Psoas muscle (tissue), 8 donors: ENCODE data around the gene IGSF21. TPM values are rescaled to one million over a fixed set of nuclear protein-coding genes. Genes with fewer than 3 reads are reported as not detected.

Experiments
- ATAC-seq, 4 donors: fragments of 200-7000 bp; cut with Tn5 transposase; one replicate each; pipeline ENCODE4 v1.9.1; 2020; ENCODE audit warnings: moderate library complexity in 3 of 4, mild to moderate bottlenecking in 2 of 4
- DNase-seq, 2 donors: peaks; one replicate each; pipeline ENCODE4 v3.0.0-alpha.2; 2020
- H3K27ac ChIP-seq: fragments of 200-600 bp; one replicate; pipeline ENCODE4 v1.8.0; 2022
- H3K27me3 ChIP-seq, 3 donors: fragments of 200-600 bp in 1 of 3; one replicate each; pipeline versions ENCODE4 v1.6.1 to v1.8.0; 2013 to 2022; ENCODE audit warnings: low read length in 2 of 3, mild to moderate bottlenecking in 2 of 3, moderate library complexity in 1 of 3; ENCODE audit not compliant: insufficient read depth in 3 of 3
- H3K36me3 ChIP-seq, 2 donors: fragments of 200-600 bp in 1 of 2; one replicate each; pipeline versions ENCODE4 v1.6.1 to v1.8.0; 2013 to 2022; ENCODE audit warnings: low read depth in 1 of 2, mild to moderate bottlenecking in 1 of 2, moderate library complexity in 1 of 2; ENCODE audit not compliant: insufficient read depth in 1 of 2
- H3K4me1 ChIP-seq: fragments of 200-600 bp; one replicate; pipeline ENCODE4 v1.8.0; 2022
- H3K4me3 ChIP-seq: fragments of 200-600 bp; one replicate; pipeline ENCODE4 v1.8.0; 2022; ENCODE audit warnings: mild to moderate bottlenecking
- H3K9me3 ChIP-seq: fragments of 200-600 bp; one replicate; pipeline ENCODE4 v1.8.0; 2022
- WGBS, 3 donors: extraction: QIAGEN DNeasy Blood & Tissue Kit; methylation state at CpG; one replicate each; pipeline versions ENCODE4 v1.1.6 to v1.1.7; 2013; 5-methylcytosine and 5-hydroxymethylcytosine counted together
- intact Hi-C, 2 donors: fragments of 100-400 bp; cut with DNase I; formaldehyde crosslinking; loops; one replicate each; pipeline versions ENCODE4 v1.11.0 to v1.14.2; 2022
- polyA plus RNA-seq, 3 donors: library from polyadenylated mRNA; stranded (reverse); fragments of 200-250 nt; gene quantifications; one replicate each; pipeline ENCODE4 v1.2.3, GENCODE V29; 2013
- total RNA-seq, 4 donors: library from RNA; stranded (reverse); fragmentation: NEBNext Ultra II Directional in 2 of 4; extraction: Animal tissue kit (Norgen Biotek cat#: 25700) in 2 of 4; gene quantifications; one replicate each; pipeline versions ENCODE4 v1.2.1 to v1.2.4, GENCODE V29; 2021 to 2023
- TF ChIP-seq, protein P1 (sequence below): fragments of 200-600 bp; IDR thresholded peaks from one replicate; pipeline ENCODE4 v1.8.0; 2022; ENCODE audit warnings: antibody characterized with exemption
- donor health status: healthy with polysubstance abuse.
- donor health status: DM: no; HTN: no; CAD: no; lungs with moderate emphysema.
- donor health status: Bipolar disorder and iron deficiency.
- donor health status: healthy.
- donor health status: DM: yes; HTN: yes; CAD: no.
- donor health status: DM: no; HTN: no; CAD: no.
- donor health status: DM: no; HTN: no; CAD: no.
- donor health status: DM: yes; HTN: yes; CAD: no.

Gene IGSF21
- total and polyA plus RNA-seq, 7 donors = 0.10 to 0.88 (median 0.42) TPM

DNA sequence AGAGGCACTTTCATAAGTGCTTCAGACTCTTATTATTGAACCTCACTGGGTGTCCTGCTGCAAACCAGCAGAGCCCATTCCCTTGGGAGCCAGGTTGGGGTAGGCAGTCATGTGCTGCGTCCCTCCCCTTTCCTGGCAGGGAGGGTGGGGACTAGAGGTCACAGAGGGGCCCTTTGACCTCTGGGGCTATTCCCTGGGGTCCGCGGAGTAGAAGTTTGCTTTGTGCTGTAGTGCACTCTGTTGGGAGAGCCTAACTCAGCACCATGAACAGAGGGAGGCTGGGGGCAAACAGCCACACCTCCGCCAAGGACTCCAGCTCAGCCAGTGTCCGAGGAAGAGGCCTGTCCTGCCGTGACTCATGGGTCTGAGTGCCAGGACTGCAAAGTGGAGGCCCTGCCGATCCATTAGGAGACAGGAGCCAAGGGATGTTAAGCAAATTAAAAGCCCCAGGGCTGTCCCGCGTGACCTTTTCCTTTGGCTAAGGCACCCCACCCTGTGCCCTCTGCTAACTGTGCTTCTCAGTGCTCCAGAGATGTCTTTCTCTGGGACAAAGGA, 3.0 kb upstream of the IGSF21 start:
- ATAC-seq = no peak
- Histone ChIP-seq H3K27ac (no peak overlapping the region), H3K4me3 (no peak overlapping the region), H3K36me3 (no peaks in the 10 kb centered on the region), H3K27me3 (peaks cover 0 to 55% (median 31%) of the 10 kb centered on the region in 3 donors), H3K9me3 (no peaks in the 10 kb centered on the region), H3K4me1 (no peaks in the 10 kb centered on the region)
- peak in 1 of 2 donors; percentile 47 for DNase-seq
- WGBS, 3 donors = 35 to 47% (median 41%) methylated on average over 9 of the region's 9 CpGs
- intact Hi-C loops = loop anchor here in 1 of 2 donors (5.0 kb wide), 1 partner anchor 442 kb away; no protein-coding TSS in a partner anchor
- TF ChIP-seq, protein P1, sequence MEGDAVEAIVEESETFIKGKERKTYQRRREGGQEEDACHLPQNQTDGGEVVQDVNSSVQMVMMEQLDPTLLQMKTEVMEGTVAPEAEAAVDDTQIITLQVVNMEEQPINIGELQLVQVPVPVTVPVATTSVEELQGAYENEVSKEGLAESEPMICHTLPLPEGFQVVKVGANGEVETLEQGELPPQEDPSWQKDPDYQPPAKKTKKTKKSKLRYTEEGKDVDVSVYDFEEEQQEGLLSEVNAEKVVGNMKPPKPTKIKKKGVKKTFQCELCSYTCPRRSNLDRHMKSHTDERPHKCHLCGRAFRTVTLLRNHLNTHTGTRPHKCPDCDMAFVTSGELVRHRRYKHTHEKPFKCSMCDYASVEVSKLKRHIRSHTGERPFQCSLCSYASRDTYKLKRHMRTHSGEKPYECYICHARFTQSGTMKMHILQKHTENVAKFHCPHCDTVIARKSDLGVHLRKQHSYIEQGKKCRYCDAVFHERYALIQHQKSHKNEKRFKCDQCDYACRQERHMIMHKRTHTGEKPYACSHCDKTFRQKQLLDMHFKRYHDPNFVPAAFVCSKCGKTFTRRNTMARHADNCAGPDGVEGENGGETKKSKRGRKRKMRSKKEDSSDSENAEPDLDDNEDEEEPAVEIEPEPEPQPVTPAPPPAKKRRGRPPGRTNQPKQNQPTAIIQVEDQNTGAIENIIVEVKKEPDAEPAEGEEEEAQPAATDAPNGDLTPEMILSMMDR = no peak

DNA sequence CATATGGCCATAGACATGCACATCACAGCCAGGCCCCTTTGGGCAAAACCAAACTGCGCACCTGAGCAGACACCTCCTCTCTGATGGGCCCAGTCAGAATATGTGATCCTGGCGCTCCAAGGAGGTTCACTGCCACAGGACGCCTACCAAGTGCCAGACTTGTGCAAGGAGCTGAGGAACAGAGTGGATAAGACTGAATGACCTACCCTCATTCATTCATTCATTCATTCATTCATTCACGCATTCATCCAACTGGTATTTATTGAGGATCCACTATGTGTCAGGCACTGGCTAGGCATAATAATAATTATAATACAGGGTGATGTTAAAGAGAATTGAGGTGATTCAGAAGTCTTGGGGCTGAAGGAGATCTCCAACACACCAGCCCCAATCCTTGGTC, 2.4 kb upstream of the IGSF21 start:
- TF ChIP-seq, protein P1 = no peak
- intact Hi-C loops = no loop called here
- Histone ChIP-seq H3K4me3 (no peak overlapping the region), H3K9me3 (no peaks in the 10 kb centered on the region), H3K36me3 (no peaks in the 10 kb centered on the region), H3K27me3 (peaks cover 0 to 61% (median 35%) of the 10 kb centered on the region in 3 donors), H3K27ac (no peak overlapping the region), H3K4me1 (no peaks in the 10 kb centered on the region)
- 86 to 95% (median 95%) methylated on average over 4 of the region's 4 CpGs for WGBS, 3 donors
- no peak for ATAC-seq
- no peak for DNase-seq

DNA sequence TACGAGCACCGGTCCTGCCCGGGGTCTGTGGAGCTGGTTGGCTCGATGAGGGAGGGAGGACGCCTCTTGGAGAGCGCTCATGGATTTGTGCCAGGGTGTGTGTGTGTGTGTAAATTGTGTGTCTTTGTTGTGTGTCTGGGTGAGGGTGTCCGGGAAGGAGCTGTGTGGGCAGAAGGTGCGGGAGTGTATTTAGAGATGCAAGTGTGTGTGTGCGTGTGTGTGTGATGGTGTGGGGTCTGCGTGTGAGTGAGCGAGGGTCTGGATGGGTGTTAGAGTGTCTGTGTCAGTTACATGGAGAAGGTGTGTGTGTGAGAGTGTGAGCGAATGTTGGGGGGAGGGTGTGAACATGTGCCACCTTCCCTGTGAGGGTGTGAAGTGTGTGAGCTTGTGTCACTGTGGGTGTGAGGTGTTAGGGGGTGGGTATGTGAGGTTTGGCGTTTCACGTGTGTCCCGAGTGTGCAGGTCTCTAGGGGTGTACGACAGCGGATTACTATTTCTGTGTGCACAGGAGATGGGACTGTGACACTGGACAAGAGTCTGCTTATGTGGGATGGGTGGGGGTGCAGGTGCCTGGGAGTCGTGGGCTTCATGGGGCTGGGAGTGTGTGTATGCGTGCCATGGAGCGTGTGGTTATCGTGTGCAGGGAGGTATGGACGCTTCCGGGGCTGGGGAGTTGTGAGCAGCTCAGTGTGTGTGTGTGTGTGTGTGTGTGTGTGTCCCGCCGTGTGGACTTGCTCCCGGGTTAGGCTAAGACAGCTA, 880 bp downstream of the IGSF21 start:
- H3K4me3 ChIP-seq = peak overlapping the region; percentile 34
- no peaks in the 10 kb centered on the region for H3K4me1 ChIP-seq
- peaks cover 0 to 81% (median 50%) of the 10 kb centered on the region in 3 donors for H3K27me3 ChIP-seq
- 2 to 7% (median 3%) methylated on average over 23 to 26 of the region's 26 CpGs for WGBS, 3 donors
- H3K36me3 ChIP-seq = no peaks in the 10 kb centered on the region
- H3K9me3 ChIP-seq = no peaks in the 10 kb centered on the region
- DNase-seq (no peak), ATAC-seq (no peak)
- intact Hi-C loops = no loop called here
- TF ChIP-seq, protein P1 = no peak
- H3K27ac ChIP-seq = no peak overlapping the region

DNA sequence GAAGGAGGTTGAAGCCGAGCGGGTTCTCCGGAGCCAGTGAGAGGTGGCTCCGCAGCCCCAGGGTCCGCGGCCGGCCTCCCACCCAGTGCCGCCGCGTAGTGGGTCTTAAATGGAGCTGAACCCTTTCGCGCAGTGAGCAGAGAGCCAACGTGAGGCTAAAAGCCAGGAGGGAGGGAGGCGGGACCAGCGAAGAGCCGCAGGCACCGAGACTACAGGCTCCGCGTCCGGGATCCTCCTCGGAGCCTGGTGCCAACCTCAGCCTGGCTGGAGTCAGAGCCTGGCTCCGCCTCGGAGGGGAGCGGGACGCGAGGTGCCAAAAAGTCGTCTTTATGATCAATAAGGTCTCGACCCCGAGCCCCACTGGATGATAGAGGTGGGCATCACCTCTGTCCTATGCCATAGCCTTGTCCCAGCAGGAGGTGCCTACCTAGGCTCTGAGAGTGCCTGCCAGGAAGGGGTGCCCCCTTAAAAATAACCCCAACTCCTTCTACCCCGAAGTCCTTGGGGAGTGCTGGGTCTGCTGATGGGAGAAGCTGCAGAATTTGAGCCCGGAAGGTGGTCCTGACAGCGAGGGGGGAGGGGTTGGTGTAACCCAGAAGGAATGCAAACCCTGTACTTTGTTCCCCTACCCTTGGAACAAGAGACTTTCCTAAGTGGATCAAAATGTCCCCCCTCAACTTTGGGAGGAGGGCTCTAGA, 1.6 kb downstream of the IGSF21 start:
- WGBS, 3 donors = 0 to 2% (median 1%) methylated on average over 28 to 32 of the region's 32 CpGs
- no peaks in the 10 kb centered on the region for H3K36me3 ChIP-seq
- TF ChIP-seq, protein P1 = no peak
- no peak overlapping the region for H3K27ac ChIP-seq
- H3K27me3 ChIP-seq = peaks cover 0 to 85% (median 52%) of the 10 kb centered on the region in 3 donors
- intact Hi-C loops = no loop called here
- ATAC-seq (no peak), DNase-seq (no peak)
- no peaks in the 10 kb centered on the region for H3K4me1 ChIP-seq
- H3K4me3 ChIP-seq = peak overlapping the region; percentile 0
- H3K9me3 ChIP-seq = no peaks in the 10 kb centered on the region
